Lower leg skin (tissue), 3 donors: ENCODE results near the gene KSR2.

Experiments used
- POLR2A ChIP-seq, 2 donors: fragments of 450-650 bp; IDR thresholded peaks; one replicate each; pipeline ENCODE4 v1.6.1; 2016 to 2017; ENCODE audit warnings: antibody characterized with exemption in 2 of 2, mild to moderate bottlenecking in 1 of 2, moderate library complexity in 1 of 2
- TF ChIP-seq, protein P1 (sequence below), 3 donors: fragments of 450-650 bp; IDR thresholded peaks; one replicate each; pipeline ENCODE4 v1.5.1; 2016; ENCODE audit warnings: antibody characterized with exemption in 3 of 3, mild to moderate bottlenecking in 3 of 3, moderate library complexity in 2 of 3

GRCh38 chr12:117835156-117835555, 133.6 kb downstream of the KSR2 start:
- TF ChIP-seq, protein P1, sequence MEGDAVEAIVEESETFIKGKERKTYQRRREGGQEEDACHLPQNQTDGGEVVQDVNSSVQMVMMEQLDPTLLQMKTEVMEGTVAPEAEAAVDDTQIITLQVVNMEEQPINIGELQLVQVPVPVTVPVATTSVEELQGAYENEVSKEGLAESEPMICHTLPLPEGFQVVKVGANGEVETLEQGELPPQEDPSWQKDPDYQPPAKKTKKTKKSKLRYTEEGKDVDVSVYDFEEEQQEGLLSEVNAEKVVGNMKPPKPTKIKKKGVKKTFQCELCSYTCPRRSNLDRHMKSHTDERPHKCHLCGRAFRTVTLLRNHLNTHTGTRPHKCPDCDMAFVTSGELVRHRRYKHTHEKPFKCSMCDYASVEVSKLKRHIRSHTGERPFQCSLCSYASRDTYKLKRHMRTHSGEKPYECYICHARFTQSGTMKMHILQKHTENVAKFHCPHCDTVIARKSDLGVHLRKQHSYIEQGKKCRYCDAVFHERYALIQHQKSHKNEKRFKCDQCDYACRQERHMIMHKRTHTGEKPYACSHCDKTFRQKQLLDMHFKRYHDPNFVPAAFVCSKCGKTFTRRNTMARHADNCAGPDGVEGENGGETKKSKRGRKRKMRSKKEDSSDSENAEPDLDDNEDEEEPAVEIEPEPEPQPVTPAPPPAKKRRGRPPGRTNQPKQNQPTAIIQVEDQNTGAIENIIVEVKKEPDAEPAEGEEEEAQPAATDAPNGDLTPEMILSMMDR (IDR thresholded peaks at IDR 0.05), result no peak
- no peak for TF ChIP-seq POLR2A (IDR thresholded peaks at IDR 0.05)
